Renal pelvis (tissue), 12 donors: Measurements from ENCODE around the gene CD2. TPM values are rescaled to one million over a fixed set of nuclear protein-coding genes. Genes with fewer than 3 reads are reported as not detected.

Experiments
- DNase-seq: peaks from one replicate; pipeline ENCODE4 v3.0.0-alpha.2; 2013
- long read RNA-seq, 16 experiments: transcript quantifications; one replicate each; lab custom pipeline, GENCODE V29; 2026
- polyA plus RNA-seq, 3 donors: library from polyadenylated mRNA; unstranded; fragments of 120-200 nt; gene quantifications; one replicate each; pipeline ENCODE4 v1.2.1, GENCODE V29; 2013; ENCODE audit not compliant: insufficient read length in 3 of 3

The CD2 gene, protein sequence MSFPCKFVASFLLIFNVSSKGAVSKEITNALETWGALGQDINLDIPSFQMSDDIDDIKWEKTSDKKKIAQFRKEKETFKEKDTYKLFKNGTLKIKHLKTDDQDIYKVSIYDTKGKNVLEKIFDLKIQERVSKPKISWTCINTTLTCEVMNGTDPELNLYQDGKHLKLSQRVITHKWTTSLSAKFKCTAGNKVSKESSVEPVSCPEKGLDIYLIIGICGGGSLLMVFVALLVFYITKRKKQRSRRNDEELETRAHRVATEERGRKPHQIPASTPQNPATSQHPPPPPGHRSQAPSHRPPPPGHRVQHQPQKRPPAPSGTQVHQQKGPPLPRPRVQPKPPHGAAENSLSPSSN
- under 1 TPM in 2 of 3 donors, not detected in 1; 0.14 to 0.36 TPM for polyA plus RNA-seq
- long read RNA-seq, donor 1, result 0 reads
- long read RNA-seq, donor 2, result 0 reads
- long read RNA-seq, donor 3, result 0 reads
- long read RNA-seq, donor 4, result 0 reads
- long read RNA-seq, donor 5, result 0 reads
- long read RNA-seq, donor 6, result 0 reads
- long read RNA-seq, donor 7, partial matches to known transcripts, result 0 of 1 reads
- long read RNA-seq, donor 7, other reads (novel, unspliced or antisense), result 0 of 1 reads
- long read RNA-seq, donor 8, result 0 reads
- long read RNA-seq, donor 9, result 0 reads
- long read RNA-seq, donor 10, result 0 reads
- long read RNA-seq, donor 11, result 0 reads
- long read RNA-seq, donor 12, result 0 reads
- long read RNA-seq, donor 13, result 0 reads
- long read RNA-seq, donor 14, result 0 reads
- long read RNA-seq, donor 15, partial matches to known transcripts, result 0 of 1 reads
- long read RNA-seq, donor 15, other reads (novel, unspliced or antisense), result 0 of 1 reads
- long read RNA-seq, donor 16, result 0 reads

DNA sequence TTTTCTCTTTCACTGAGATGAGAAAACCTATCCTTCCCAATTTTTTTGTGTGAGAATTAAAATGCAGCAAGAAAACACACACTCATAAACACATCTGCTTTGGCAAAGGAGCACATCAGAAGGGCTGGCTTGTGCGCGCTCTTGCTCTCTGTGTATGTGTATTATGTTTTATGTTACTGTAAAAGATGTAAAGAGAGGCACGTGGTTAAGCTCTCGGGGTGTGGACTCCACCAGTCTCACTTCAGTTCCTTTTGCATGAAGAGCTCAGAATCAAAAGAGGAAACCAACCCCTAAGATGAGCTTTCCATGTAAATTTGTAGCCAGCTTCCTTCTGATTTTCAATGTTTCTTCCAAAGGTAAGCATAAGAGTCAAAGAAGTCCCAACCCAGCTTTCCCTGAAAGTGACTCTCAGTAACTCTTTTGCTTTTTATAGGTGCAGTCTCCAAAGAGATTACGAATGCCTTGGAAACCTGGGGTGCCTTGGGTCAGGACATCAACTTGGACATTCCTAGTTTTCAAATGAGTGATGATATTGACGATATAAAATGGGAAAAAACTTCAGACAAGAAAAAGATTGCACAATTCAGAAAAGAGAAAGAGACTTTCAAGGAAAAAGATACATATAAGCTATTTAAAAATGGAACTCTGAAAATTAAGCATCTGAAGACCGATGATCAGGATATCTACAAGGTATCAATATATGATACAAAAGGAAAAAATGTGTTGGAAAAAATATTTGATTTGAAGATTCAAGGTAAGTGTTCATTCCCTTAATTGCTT lies at the start of gene CD2:
TSS of gene CD2 (plus strand) at position 233 of the 780 bp plus-strand sequence. CDS start at position 296, 63 bp downstream.
- DNase-seq, result no peak

DNA sequence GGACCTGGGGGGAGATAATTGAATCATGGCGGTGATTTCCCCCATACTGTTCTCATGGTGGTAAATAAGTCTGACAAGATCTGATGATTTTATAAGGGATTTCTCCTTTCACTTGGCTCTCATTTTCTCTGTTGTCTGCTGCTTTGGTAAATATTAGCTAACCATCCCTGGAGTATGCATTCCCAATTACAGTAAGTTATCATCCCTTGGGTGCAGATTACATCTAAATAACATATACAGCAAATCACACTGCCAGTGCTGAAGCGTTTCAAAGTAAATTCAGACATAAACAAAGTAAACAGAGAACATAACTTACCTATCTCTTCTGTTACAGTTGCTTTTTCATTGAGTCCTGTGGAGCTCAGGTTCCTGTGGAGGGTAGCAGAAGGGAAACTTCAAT lies 48.1 kb upstream of the CD2 start:
- DNase-seq, result no peak

DNA sequence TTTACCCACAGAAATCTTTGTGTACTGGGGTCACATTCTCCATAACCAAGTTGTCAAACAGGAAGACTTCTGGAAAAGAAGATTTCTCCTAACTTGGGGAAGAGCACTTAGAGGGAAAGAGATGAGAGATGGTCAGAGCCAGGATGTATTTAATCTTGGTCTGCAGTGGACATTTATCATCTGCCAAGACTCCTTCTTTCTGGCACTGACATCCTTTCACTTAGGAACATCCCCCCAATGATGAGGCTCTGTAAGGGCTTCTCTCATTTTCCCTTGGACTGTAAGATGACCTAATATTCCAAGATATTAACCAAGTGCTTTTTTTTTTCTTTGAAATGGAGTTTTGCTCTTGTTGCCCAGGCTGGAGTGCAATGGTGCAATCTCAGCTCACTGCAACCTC lies 47.4 kb upstream of the CD2 start:
- DNase-seq, result no peak

DNA sequence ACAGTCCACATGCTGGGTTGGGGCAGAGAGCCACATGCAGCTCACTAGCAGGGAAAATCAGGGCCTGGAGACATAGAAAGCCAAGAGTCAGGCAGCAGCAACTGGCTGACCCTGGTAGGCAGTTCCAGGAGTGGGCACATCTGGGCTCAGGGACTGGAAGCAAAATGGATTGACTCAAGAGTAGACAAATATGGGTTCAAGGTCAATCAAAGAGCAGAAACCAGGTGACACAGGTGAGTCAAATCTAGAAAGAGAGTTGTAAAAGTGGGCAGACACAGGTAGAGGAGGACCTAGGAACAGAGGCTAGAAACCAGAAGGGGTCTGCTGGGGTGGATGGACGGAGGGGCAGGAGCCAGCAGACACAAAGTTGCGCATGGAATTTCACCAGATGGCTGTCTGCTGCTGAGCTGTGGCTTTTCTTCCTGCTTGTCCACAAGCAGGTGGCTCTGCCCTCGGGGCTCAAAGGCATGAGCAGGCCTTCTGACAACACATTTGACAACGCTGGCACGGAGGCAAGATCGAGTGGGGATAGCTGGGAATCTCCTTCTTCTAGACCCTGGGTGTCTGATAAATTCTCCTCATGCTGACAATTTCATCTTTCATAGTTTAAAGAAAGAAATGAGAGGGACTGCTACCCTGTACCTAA lies 45.9 kb upstream of the CD2 start:
- no peak for DNase-seq

DNA sequence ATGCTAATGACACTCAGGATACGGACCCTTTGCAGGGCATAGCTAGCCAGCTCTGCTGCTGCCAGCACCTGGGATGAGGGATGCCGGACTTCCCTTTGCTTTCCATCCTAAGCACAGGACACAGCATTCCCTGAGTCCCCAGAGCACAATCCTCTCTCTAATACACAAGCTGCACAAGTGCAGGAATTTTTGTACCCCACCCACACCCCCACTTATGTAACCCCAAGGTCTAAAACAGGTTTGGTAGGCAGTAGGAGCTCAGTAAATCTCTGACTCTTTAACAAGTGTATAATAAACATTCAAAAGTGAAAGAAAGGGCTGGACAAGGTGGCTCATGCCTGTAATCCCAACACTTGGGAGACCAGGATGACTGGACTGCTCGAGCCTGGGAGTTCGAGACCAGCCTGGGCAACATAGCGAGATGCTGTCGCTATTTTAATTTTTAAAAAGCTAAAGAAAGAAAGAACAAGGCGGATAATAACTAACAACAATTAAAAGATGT lies 44.5 kb upstream of the CD2 start:
- no peak for DNase-seq

DNA sequence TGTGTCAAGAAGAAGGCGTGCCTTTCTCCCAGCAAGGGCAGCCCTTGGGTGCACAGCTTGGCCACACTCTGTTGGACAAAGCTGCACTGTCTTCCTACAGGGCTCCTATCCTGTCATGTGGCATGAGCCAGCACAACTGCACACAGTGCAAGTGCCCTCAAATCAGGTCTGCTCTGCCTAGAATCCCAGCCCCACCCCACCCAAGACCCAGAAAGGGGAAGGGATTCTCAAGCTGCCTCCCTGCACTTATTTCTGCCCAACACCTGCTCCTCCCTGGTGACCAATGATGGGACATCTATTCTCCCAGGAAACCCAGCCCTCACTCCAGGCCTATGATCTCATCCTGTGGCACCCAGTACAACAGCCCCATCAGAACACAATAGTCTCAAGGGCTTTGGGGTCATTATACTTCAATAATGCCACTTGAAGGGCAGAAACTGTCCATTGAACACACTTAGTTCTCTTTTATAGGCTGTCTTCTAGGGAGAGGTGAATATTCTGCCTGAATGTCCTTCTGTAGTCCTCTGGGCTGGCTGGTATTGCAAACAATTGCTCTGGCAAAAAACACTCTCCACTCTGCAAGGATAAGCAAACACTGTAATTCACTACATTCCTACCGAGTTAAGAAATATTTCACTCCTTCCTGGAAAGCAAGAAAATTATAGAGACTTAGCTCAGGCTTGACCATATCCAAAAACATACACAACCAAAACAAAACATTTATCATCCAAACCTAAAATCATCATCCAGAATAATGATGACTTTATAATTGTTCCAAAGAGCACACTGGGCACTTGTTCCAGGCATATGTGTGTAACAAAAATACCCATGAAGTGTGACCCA lies 43.6 kb upstream of the CD2 start:
- no peak for DNase-seq

DNA sequence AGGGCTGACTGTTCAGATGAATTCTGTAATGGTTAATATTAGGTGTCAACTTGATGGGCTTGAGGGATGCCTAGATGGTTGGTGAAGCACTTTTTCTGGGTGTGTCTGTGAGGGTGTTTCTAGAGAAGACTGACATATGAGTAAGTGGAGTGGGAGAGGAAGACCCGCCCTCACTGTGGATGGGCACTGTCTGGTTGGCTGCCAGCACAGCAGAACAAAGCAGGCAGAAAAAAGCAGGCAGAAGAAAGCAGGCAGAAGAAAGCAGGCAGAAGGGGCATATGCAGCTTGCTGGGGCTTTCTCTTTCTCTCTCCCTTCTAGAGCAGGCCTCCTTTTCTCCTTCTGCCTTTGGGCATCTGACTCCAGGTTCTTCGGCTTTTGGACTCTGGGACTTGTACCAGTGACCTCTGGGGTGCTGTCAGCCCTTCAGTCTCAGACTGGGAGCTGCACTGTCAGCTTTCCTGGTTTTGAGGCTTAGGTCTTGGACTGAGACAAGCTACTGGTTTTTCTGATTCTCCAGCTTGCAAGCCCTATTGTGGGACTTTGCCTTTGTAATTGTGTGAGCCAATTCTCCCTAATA lies 42.9 kb upstream of the CD2 start:
- DNase-seq, result no peak

DNA sequence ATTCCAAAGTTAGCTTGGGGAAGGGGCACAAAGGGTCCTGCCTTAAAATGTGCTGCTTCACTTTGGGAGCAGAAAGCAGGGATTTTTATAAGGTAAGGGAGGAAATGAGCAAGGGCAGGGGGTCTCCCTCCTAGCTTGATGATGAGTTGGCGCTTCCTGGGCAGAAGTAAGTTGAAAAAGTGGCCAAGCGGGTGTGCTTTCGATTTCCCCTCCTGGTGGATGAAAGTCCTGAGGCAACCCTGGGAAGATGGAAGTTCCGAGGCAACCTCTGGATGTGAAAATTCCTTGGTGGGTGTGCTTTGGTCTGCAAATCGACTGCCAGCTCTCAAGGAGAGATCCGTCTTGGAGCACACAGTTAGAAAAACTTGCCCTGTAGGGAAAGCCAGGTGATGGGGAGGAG lies 41.7 kb upstream of the CD2 start:
- no peak for DNase-seq

DNA sequence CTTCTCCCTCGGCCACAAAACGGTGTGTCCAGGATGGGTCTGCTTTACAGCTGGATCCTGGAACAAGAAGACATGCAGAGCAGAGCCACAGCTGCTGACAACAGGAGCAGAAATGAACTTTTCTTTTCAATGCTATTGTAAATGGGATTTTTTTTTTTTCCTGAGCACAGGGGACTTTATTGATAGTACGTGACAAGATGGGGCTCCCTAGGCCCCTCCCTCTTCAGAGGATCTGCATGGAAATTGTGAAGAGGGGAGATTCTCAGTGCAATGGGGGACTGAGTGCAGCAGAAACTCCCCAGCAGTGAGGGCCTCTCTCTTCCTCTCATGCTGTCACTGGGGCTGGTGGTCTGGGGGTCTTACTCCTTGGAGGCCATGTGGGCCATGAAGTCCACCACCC lies 40.8 kb upstream of the CD2 start:
- no peak for DNase-seq

DNA sequence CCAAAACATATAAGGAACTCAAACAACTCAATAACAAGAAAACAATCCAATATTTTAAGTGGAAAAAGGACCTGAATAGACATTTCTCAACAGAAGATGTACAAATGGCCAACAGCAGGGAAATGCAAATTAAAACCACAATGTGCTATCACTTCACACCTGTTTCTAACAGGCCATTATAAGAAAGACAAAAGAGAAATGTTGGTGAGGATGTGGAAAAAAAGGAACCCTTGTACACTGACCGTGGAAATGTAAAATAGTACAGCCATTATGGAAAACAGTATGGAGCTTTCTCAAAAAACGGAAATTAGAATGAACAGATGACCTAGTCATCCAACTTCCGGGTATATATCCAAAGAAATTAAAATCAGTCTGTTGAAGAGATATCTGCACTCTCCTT lies 37.8 kb upstream of the CD2 start:
- no peak for DNase-seq

DNA sequence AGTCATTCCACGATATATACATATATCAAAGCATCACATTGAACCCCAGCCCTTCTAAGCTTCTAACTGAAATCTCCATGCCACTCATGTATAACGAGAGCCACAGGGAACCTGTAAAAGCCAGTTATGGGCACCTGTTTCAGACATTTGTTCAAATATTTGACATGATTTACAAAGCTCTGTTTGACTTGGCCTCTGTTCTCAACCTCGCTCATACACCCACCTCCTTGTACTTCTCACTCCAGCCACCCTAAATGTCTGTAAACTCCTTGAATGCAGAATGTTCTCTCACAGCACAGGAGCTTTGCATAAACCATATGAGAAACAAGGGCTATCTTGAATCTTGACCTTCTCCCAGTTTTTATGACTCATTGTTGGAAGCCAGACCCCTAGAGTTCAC lies 36.9 kb upstream of the CD2 start:
- DNase-seq, result no peak

DNA sequence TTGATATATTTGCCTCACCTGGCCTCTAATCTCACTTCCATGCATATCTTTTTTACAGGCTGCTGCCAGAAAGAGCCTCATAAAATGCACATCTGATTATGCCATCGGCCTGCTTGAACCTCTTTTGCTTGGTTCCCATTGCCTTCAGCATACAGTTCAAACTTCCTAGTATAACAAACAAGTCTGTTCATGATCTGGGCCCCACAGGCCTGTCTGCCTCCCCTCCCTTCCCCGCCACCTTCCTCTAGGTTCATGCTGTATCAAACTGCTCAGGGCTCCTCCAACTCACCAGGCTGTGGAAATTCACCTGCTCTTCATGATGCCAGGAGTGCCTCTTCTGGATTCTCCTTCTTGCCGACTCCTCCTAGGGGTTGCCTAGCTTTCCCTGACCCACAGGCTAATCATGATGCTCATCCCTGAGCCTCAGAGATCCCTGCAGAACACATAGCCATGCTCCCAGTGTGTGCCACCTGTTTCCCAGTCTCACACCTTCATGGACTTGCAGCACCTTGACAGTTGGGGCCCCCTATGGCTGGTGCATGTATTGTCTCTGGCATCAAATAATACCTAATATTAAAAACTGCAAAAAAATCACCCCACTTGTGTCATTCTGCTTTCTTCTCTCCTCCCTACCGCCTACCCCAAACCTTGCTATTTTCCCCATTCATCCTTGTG lies 33.7 kb upstream of the CD2 start:
- DNase-seq, result no peak

DNA sequence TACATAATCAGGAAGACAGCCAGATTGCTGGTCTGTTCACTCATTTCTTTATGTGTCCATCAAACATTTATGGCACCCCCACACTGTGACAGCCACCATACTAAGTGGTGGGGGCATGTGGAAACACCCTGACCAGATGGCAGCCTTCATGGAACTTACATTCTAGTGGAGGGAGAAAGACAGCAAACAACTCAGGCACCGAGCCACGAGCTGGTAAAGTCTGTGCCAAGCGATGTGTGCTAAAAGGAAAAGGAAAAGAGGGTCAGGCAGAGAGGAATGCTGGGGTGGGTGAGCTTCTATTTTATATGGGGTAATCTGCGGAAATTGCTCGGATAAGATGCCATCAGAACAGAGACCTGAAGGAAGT lies 33.2 kb upstream of the CD2 start:
- DNase-seq, result no peak

DNA sequence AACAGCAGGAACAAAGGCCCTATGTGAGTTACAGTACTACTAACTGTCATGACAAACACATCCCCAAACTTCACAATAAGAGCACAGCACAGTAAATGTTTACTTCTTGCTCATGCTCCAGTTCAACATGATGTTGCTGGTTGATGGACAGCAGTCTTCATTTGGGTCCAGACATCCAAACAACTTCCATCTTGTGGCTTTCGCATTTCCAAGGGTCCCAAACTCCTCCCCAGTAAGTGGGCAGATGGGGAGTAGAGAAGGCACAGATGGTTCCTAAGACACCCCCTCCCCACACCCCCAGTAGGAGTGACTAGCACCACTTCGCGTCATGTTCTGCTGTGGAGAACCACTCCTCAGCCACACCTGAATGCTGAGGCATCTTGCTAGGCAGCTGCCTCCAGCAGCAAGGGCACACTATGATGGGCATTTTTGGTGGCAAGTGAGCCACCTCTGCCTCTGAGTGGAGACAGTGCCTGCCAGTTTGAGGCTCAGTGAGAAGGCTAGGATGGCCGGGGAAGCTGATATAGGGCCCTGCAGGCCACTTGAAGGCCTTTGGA lies 32.7 kb upstream of the CD2 start:
- no peak for DNase-seq

DNA sequence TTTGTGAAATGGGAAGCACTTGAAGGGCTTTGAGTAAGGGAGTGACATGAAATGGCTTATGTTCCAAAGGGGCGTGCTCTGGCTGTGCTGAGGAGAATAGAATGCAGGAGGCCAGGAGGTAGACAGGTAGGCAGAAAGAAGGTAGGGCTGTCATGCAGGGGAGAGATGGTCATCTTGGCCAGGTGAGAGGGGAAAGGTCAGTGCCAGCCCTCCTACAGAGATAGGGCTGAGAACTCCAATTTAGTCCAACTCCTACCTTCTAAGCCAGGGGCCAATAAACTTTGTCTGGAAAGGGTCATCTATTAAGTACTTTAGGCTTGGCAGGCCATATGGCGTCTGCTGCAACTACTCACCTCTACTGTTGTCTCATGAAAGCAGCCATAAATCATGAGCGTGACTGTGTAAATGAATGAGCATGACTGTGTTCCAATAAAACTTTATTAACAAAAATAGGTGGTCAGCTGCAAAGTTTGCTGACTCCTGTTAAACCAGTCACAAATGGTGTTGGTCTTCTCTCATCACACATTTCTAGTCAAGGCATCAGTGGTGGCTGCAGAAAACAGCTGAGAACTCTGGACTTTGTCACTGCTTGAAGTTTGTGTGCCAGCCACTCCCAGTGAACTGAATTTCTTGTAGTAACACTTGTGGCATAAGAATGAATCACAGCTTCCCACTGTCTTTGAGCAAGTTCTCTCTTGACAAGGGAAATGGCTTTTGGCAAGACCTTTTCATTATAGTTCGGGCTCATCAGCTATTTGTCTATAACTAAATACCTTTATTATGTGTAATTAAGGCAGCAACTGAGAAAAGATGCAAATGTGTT lies 32.0 kb upstream of the CD2 start:
- DNase-seq, result no peak

DNA sequence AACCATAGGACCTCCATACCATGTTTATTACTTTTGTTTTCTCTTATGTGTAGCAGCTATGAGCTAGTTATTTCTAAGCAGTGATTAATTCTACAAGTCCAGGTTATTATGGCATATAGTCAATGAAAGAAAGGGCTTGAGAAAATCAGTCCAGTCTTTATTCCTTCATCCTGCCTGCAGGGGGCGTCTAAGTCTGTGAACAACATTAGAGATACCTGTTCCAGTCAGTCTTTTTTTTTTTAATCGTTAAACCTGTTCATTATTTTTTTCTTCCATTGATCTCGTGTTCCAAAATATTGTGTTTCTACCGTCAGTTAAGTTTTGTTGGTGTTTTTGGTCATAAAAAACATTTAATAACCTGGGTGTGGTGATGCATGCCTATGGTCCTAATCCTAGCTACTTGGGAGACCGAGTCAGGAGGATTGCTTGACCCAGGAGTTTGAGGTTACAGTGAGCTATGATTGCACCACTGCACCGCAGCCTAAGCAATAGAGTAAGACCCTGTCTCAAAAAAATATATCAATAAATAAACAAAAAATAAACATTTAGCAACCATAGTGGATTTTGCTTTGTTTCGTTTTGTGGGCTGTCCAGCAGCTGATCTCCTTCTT lies 29.4 kb upstream of the CD2 start:
- DNase-seq, result peak; percentile 39

DNA sequence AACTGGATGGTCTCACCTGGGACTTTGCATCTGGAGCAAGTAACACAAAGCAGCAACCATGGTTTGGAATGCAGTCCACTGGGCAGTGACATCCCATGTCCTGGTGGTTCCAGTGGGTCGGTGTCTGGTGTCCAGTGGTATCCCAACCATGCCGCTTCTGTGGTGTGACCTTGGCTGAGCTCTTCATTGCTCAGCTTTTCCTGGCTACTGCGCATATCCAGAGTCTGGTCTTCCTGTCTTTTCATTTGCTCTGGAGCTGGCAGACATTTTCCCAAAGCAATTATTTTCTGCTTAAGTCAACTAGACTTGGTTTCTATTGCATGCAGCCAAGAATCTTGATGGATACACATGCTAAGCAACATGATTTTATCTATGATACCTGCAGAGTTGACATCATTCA lies 28.4 kb upstream of the CD2 start:
- DNase-seq, result no peak
